ENCODE measurements around the gene AGAP2. TPM values are rescaled to one million over a fixed set of nuclear protein-coding genes. Genes with fewer than 3 reads are reported as not detected.

Gene AGAP2
- total RNA-seq, 1 experiment from 2014 or later: 0.40 TPM

GRCh38 chr12:57712701-57713100, 25.8 kb downstream of the AGAP2 start:
- Histone ChIP-seq H3K27ac (ENCODE audit: low read length) (no peak overlapping the region), H3F3A (ENCODE audit: low read length, unreplicated experiment) (no peaks in the 10 kb centered on the region), H3K9me3 (ENCODE audit: low read length) (no peaks in the 10 kb centered on the region), H3K36me3 (ENCODE audit: low read depth, low read length) (no peaks in the 10 kb centered on the region), H3K4me2 (ENCODE audit: low read length) (no peak overlapping the region), H3K4me3 (ENCODE audit: low read length) (no peak overlapping the region), H2AFZ (ENCODE audit: low read length) (no peak overlapping the region), H3K9me2 (replicated peaks; ENCODE audit: low read length) (no peaks in the 10 kb centered on the region), H4K20me1 (ENCODE audit: low read length) (no peaks in the 10 kb centered on the region), H3K4me1 (ENCODE audit: insufficient read depth, low read length) (no peaks in the 10 kb centered on the region), H3K79me2 (ENCODE audit: low read length) (no peaks in the 10 kb centered on the region), H3K27me3 (ENCODE audit: low read length) (no peaks in the 10 kb centered on the region), H3K9ac (ENCODE audit: low read length) (no peak overlapping the region)
- intact Hi-C loops (cut with micrococcal nuclease): no loop called here
- POLR2A ChIA-PET (ENCODE audit: unreplicated experiment): no interaction called here
- ATAC-seq: no peak
- CTCF ChIA-PET: no interaction called here
- DNase-seq: no peak
- TF ChIP-seq, protein P1, sequence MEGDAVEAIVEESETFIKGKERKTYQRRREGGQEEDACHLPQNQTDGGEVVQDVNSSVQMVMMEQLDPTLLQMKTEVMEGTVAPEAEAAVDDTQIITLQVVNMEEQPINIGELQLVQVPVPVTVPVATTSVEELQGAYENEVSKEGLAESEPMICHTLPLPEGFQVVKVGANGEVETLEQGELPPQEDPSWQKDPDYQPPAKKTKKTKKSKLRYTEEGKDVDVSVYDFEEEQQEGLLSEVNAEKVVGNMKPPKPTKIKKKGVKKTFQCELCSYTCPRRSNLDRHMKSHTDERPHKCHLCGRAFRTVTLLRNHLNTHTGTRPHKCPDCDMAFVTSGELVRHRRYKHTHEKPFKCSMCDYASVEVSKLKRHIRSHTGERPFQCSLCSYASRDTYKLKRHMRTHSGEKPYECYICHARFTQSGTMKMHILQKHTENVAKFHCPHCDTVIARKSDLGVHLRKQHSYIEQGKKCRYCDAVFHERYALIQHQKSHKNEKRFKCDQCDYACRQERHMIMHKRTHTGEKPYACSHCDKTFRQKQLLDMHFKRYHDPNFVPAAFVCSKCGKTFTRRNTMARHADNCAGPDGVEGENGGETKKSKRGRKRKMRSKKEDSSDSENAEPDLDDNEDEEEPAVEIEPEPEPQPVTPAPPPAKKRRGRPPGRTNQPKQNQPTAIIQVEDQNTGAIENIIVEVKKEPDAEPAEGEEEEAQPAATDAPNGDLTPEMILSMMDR (conservative IDR thresholded peaks at IDR 0.05; ENCODE audit: low read depth, low read length): no peak
- no peak for TF ChIP-seq EZH2 (IDR thresholded peaks at IDR 0.05; ENCODE audit: low read length, unreplicated experiment)
- no peak for TF ChIP-seq EZH2phosphoT487 (IDR thresholded peaks at IDR 0.05; ENCODE audit: borderline replicate concordance, low read length)
- BruUV-seq (replicated peaks): no TSS peak

DNA sequence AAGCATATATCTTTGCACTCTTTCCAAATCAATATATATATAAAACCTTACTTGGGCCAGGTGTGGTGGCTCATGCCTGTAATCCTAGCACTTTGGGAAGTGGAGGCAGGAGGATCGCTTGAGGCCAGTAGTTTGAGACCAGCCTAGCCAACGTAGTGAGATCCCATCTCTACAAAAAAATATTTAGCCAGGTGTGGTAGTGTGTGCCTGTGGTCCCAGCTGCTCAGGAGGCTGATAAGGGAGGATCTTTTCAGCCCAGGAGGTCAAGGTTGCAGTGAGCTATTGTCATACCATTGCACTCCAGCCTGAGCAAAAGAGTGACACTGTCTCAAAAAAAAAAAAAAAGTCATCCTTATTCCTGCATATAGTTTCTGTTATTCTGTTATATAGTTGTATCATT, 30.2 kb downstream of the AGAP2 start:
- BruUV-seq (replicated peaks): no TSS peak
- CTCF ChIA-PET: no interaction called here

GRCh38 chr12:57707250-57707649, 31.3 kb downstream of the AGAP2 start:
- Histone ChIP-seq H3K4me2 (ENCODE audit: low read length) (no peak overlapping the region), H3K4me3 (ENCODE audit: low read length) (no peak overlapping the region), H3K36me3 (ENCODE audit: low read depth, low read length) (peaks cover 21% of the 10 kb centered on the region), H3K27ac (ENCODE audit: low read length) (no peak overlapping the region), H3F3A (ENCODE audit: low read length, unreplicated experiment) (no peaks in the 10 kb centered on the region), H3K27me3 (ENCODE audit: low read length) (no peaks in the 10 kb centered on the region), H3K9ac (ENCODE audit: low read length) (no peak overlapping the region), H3K9me2 (replicated peaks; ENCODE audit: low read length) (no peaks in the 10 kb centered on the region), H3K4me1 (ENCODE audit: insufficient read depth, low read length) (no peaks in the 10 kb centered on the region), H3K79me2 (ENCODE audit: low read length) (no peaks in the 10 kb centered on the region), H2AFZ (ENCODE audit: low read length) (no peak overlapping the region), H4K20me1 (ENCODE audit: low read length) (no peaks in the 10 kb centered on the region), H3K9me3 (ENCODE audit: low read length) (no peaks in the 10 kb centered on the region)
- TF ChIP-seq, protein P1 (conservative IDR thresholded peaks at IDR 0.05; ENCODE audit: low read depth, low read length): no peak
- TF ChIP-seq EZH2 (IDR thresholded peaks at IDR 0.05; ENCODE audit: low read length, unreplicated experiment) (no peak), EZH2phosphoT487 (IDR thresholded peaks at IDR 0.05; ENCODE audit: borderline replicate concordance, low read length) (no peak)
- DNase-seq (no peak), ATAC-seq (no peak)
- no TSS peak for BruUV-seq (replicated peaks)
- POLR2A ChIA-PET (ENCODE audit: unreplicated experiment): no interaction called here
- CTCF ChIA-PET: no interaction called here
- intact Hi-C loops (cut with micrococcal nuclease): no loop called here

More for the DNA sequence above, 30.2 kb downstream of the AGAP2 start:
- DNase-seq: no peak
- Histone ChIP-seq H3K4me3 (ENCODE audit: low read length) (no peak overlapping the region), H3K9me2 (replicated peaks; ENCODE audit: low read length) (no peaks in the 10 kb centered on the region), H2AFZ (ENCODE audit: low read length) (no peak overlapping the region), H3K9ac (ENCODE audit: low read length) (no peak overlapping the region), H3F3A (ENCODE audit: low read length, unreplicated experiment) (no peaks in the 10 kb centered on the region), H3K79me2 (ENCODE audit: low read length) (no peaks in the 10 kb centered on the region), H3K9me3 (ENCODE audit: low read length) (no peaks in the 10 kb centered on the region), H3K27me3 (ENCODE audit: low read length) (no peaks in the 10 kb centered on the region), H3K4me1 (ENCODE audit: insufficient read depth, low read length) (no peaks in the 10 kb centered on the region), H3K4me2 (ENCODE audit: low read length) (no peak overlapping the region), H4K20me1 (ENCODE audit: low read length) (no peaks in the 10 kb centered on the region), H3K36me3 (ENCODE audit: low read depth, low read length) (peaks cover 11% of the 10 kb centered on the region), H3K27ac (ENCODE audit: low read length) (no peak overlapping the region)
- intact Hi-C loops (cut with micrococcal nuclease): no loop called here
- ATAC-seq: no peak
- TF ChIP-seq EZH2 (IDR thresholded peaks at IDR 0.05; ENCODE audit: low read length, unreplicated experiment) (no peak), EZH2phosphoT487 (IDR thresholded peaks at IDR 0.05; ENCODE audit: borderline replicate concordance, low read length) (no peak)
- TF ChIP-seq, protein P1 (conservative IDR thresholded peaks at IDR 0.05; ENCODE audit: low read depth, low read length): no peak
- POLR2A ChIA-PET (ENCODE audit: unreplicated experiment): interaction anchor here (0.6 kb wide), 1 partner anchor 36 kb away, joined by 4 read pairs; no protein-coding TSS in a partner anchor

Data from PC-3 (cell line).